Naive thymus-derived CD4-positive, alpha-beta T cell (primary cell): ENCODE data around the gene BRS3. TPM values are rescaled to one million over a fixed set of nuclear protein-coding genes. Genes with fewer than 3 reads are reported as not detected.

Source experiments
- ATAC-seq: fragments of 150-1000 bp; cut with Tn5 transposase; 2 replicates; pipeline ENCODE4 v1.10.0; 2021; ENCODE audit warnings: mild to moderate bottlenecking, moderate library complexity
- CTCF ChIA-PET: fragments of 350-600 bp; sonication (Branson Sonifier 250); formaldehyde crosslinking; loops from one replicate; lab custom pipeline; 2021; ENCODE audit warnings: antibody characterized with exemption; lab: Charles Lee
- POLR2A ChIA-PET: fragments of 350-600 bp; sonication (Branson Sonifier 250); formaldehyde crosslinking; loops from one replicate; lab custom pipeline; 2021; ENCODE audit warnings: antibody characterized with exemption, inconsistent platforms; lab: Charles Lee
- DNase-seq, 9 donors: peaks; one replicate each; pipeline versions ENCODE4 v3.0.0 to v3.0.0-alpha.2; 2020 to 2022; ENCODE audit warnings: mixed read lengths in 1 of 9
- H3K27ac ChIP-seq: one replicate; pipeline ENCODE4 v1.7.0; 2013; ENCODE audit warnings: mild to moderate bottlenecking, low read depth, low read length, moderate library complexity
- H3K27me3 ChIP-seq, 2 donors: one replicate each; pipeline ENCODE4 v1.7.0; 2013; ENCODE audit warnings: low read length in 2 of 2, mild to moderate bottlenecking in 2 of 2, moderate library complexity in 2 of 2; ENCODE audit not compliant: control insufficient read depth in 2 of 2, insufficient read depth in 2 of 2
- H3K36me3 ChIP-seq, 3 experiments: 1 replicate in 2 of 3; 2 replicates in 1 of 3; pipeline ENCODE4 v1.7.0; 2013; ENCODE audit warnings: low read length in 3 of 3, mild to moderate bottlenecking in 3 of 3, moderate library complexity in 1 of 3; ENCODE audit not compliant: insufficient read depth in 3 of 3, control insufficient read depth in 2 of 3
- H3K4me1 ChIP-seq, 2 donors: one replicate each; pipeline ENCODE4 v1.7.0; 2013; ENCODE audit warnings: low read length in 2 of 2, mild to moderate bottlenecking in 2 of 2, moderate library complexity in 1 of 2; ENCODE audit not compliant: control insufficient read depth in 2 of 2, insufficient read depth in 2 of 2
- H3K4me3 ChIP-seq: 2 replicates; pipeline ENCODE4 v1.7.0; 2013; ENCODE audit warnings: mild to moderate bottlenecking, low read length
- H3K9me3 ChIP-seq, 3 experiments: 1 replicate in 2 of 3; 2 replicates in 1 of 3; pipeline ENCODE4 v1.7.0; 2013; ENCODE audit warnings: low read length in 3 of 3; ENCODE audit not compliant: control insufficient read depth in 2 of 3
- H3K27ac Mint-ChIP-seq, 9 donors: one replicate each; pipeline ENCODE4 v1.8.0; 2020 to 2022; ENCODE audit warnings: mixed read lengths in 9 of 9, mild to moderate bottlenecking in 8 of 9, moderate library complexity in 5 of 9, inconsistent platforms in 2 of 9
- H3K27me3 Mint-ChIP-seq, 5 donors: one replicate each; pipeline ENCODE4 v1.8.0; 2021 to 2022; ENCODE audit warnings: mixed read lengths in 5 of 5, mild to moderate bottlenecking in 1 of 5
- H3K36me3 Mint-ChIP-seq, 5 donors: one replicate each; pipeline ENCODE4 v1.8.0; 2020 to 2022; ENCODE audit warnings: mixed read lengths in 5 of 5, mild to moderate bottlenecking in 3 of 5, inconsistent platforms in 1 of 5
- H3K4me1 Mint-ChIP-seq, 7 donors: one replicate each; pipeline ENCODE4 v1.8.0; 2020 to 2022; ENCODE audit warnings: mixed read lengths in 7 of 7, mild to moderate bottlenecking in 3 of 7, inconsistent platforms in 1 of 7
- H3K4me3 Mint-ChIP-seq, 10 donors: one replicate each; pipeline ENCODE4 v1.8.0; 2020 to 2022; ENCODE audit warnings: mild to moderate bottlenecking in 10 of 10, mixed read lengths in 10 of 10, moderate library complexity in 6 of 10, inconsistent platforms in 2 of 10
- H3K9me3 Mint-ChIP-seq, 11 donors: one replicate each; pipeline ENCODE4 v1.8.0; 2020 to 2022; ENCODE audit warnings: mixed read lengths in 11 of 11, mild to moderate bottlenecking in 4 of 11, inconsistent platforms in 1 of 11, moderate library complexity in 1 of 11
- intact Hi-C, 2 donors: fragments of 100-400 bp; cut with micrococcal nuclease; formaldehyde crosslinking; loops; one replicate each; pipeline ENCODE4 v1.15.1; 2023
- polyA plus RNA-seq, 2 donors: library from polyadenylated mRNA; unstranded; fragments of 300-500 nt; fragmentation: Illumina TruSeq; gene quantifications; one replicate each; pipeline ENCODE4 v1.2.3, GENCODE V29; 2021
- total RNA-seq, 6 experiments: library from RNA in 5 of 6; stranded (reverse) in 5 of 6; gene quantifications; 1 replicate in 5 of 6; 2 replicates in 1 of 6; pipeline ENCODE4 v1.2.3 and lab custom pipeline; 2021 to 2026

BRS3 gene
- total and polyA plus RNA-seq, 7 experiments from 2014 or later, result not detected

DNA sequence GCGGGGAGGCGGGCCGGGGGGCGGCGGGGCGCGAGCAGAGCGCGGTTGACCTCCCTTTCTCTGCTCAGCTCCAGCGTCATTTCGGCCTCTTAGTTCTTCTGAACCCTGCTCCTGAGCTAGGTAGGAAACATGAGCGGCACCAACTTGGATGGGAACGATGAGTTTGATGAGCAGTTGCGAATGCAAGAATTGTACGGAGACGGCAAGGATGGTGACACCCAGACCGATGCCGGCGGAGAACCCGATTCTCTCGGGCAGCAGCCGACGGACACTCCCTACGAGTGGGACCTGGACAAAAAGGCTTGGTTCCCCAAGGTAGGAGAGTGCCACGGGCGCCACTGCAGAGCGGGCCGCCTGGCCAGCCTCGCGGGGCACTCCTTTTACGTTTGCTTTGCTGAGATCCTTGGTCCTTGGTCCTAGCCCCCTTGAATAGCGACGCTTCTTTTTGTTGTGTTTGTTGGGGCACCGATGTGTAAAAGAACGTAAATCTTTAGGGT, 9.9 kb downstream of the BRS3 start, which contains the start of gene HTATSF1:
TSS of gene HTATSF1 (plus strand) at position 37 of the 497 bp plus-strand sequence. CDS start at position 130, 93 bp downstream.
- Mint-ChIP-seq H3K27me3 (no peaks in the 10 kb centered on the region), H3K4me3 (peak within 1 kb of the TSS; percentile 84 to 97 (median 94)), H3K36me3 (peaks cover 0 to 1% (median 0%) of the 10 kb centered on the region in 5 donors), H3K27ac (peak within 1 kb of the TSS; percentile 93 to 99 (median 97)), H3K9me3 (no peaks in the 10 kb centered on the region), H3K4me1 (peaks cover 6 to 24% (median 17%) of the 10 kb centered on the region in 7 donors)
- intact Hi-C loops, result loop anchor here (1.0 to 10.0 kb wide), 17 partner anchors 25 to 1203 kb away; partner anchors contain the start of genes SLC9A6 (in 2 of the 2), ARHGEF6 (in 1 of the 2), FHL1 (in 1 of the 2) and INTS6L (in 1 of the 2)
- CTCF ChIA-PET, result no interaction called here
- H3K36me3 ChIP-seq, result peaks cover 0 to 16% (median 0%) of the 10 kb centered on the region in 3 experiments
- peak within 1 kb of the TSS; percentile 86 for H3K27ac ChIP-seq
- no peaks in the 10 kb centered on the region for H3K9me3 ChIP-seq
- peaks cover 7 to 10% of the 10 kb centered on the region in 2 donors for H3K4me1 ChIP-seq
- POLR2A ChIA-PET, result interaction anchor here (0.6 to 1.0 kb wide), 3 partner anchors 89 to 412 kb away, joined by 3 to 4 read pairs (median 3); no protein-coding TSS in a partner anchor
- H3K27me3 ChIP-seq, result no peaks in the 10 kb centered on the region
- peak within 1 kb of the TSS; percentile 69 for H3K4me3 ChIP-seq
- DNase-seq, result no peak
- no peak for ATAC-seq

DNA sequence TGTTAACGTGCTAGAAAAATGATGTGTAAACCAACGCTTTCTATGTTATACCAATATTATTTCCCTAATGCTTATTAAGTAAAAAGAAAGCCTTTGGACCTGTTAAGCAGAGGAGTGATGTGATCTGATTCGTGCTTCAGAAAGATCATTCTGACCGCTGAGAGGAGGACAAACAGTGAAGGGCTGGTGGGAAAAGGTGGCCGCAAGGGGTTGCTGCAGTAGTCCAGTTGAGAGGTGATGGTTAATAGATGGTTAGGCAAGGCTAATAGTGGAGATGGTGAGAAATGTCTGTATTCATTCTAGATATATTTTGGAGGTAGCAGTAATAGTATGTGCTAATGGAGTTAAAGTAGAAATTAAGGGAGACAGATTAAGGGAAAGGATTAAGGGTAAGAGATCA, 31.3 kb downstream of the BRS3 start:
- no peak overlapping the region for H3K27ac ChIP-seq
- H3K9me3 ChIP-seq, result no peaks in the 10 kb centered on the region
- ChIA-PET CTCF (no interaction called here), POLR2A (no interaction called here)
- no peaks in the 10 kb centered on the region for H3K36me3 ChIP-seq
- H3K27me3 ChIP-seq, result no peaks in the 10 kb centered on the region
- H3K27me3 Mint-ChIP-seq, result no peaks in the 10 kb centered on the region
- no peaks in the 10 kb centered on the region for H3K4me1 ChIP-seq
- no peak overlapping the region for H3K4me3 ChIP-seq
- peaks cover 0 to 13% (median 8%) of the 10 kb centered on the region in 7 donors for H3K4me1 Mint-ChIP-seq
- peaks cover 0 to 5% (median 0%) of the 10 kb centered on the region in 11 donors for H3K9me3 Mint-ChIP-seq
- DNase-seq (no peak), ATAC-seq (no peak)
- H3K36me3 Mint-ChIP-seq, result peaks cover 0 to 15% (median 0%) of the 10 kb centered on the region in 5 donors
- intact Hi-C loops, result loop anchor here in 1 of 2 donors (5.0 kb wide), 1 partner anchor 58 kb away; no protein-coding TSS in a partner anchor
- no peak overlapping the region for H3K4me3 Mint-ChIP-seq
- no peak overlapping the region for H3K27ac Mint-ChIP-seq

DNA sequence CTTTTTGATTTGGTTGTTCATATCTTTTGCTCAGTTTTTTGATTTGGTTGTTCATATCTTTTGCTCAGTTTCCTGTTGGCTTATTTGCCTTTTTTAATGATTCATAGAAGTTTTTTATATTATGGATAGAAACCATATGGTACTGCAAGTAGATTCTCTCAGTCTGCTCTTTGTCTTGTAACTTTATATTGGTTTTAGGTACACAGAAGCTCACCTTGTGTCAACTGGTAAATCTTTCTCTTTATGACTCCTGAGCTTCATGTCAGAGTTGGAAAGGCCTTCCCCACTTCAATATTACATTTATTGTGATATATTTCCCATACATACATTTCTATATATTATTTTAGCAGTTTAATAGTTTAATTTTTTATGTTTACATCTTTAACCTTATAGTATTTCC, 36.0 kb downstream of the BRS3 start:
- peaks cover 0 to 5% (median 0%) of the 10 kb centered on the region in 11 donors for H3K9me3 Mint-ChIP-seq
- Histone ChIP-seq H3K27ac (no peak overlapping the region), H3K36me3 (no peaks in the 10 kb centered on the region), H3K9me3 (no peaks in the 10 kb centered on the region), H3K27me3 (no peaks in the 10 kb centered on the region), H3K4me3 (no peak overlapping the region), H3K4me1 (no peaks in the 10 kb centered on the region)
- no peak for DNase-seq
- no peak for ATAC-seq
- CTCF ChIA-PET, result no interaction called here
- H3K4me3 Mint-ChIP-seq, result no peak overlapping the region
- peak overlapping the region in 1 of 9 donors; percentile 56 for H3K27ac Mint-ChIP-seq
- intact Hi-C loops, result loop anchor here in 1 of 2 donors (2.0 kb wide), 1 partner anchor 27 kb away; the partner anchor contains the start of gene HTATSF1
- H3K36me3 Mint-ChIP-seq, result peaks cover 0 to 7% (median 0%) of the 10 kb centered on the region in 5 donors
- peaks cover 0 to 6% (median 0%) of the 10 kb centered on the region in 5 donors for H3K27me3 Mint-ChIP-seq
- peaks cover 0 to 13% (median 8%) of the 10 kb centered on the region in 7 donors for H3K4me1 Mint-ChIP-seq
- POLR2A ChIA-PET, result no interaction called here

DNA sequence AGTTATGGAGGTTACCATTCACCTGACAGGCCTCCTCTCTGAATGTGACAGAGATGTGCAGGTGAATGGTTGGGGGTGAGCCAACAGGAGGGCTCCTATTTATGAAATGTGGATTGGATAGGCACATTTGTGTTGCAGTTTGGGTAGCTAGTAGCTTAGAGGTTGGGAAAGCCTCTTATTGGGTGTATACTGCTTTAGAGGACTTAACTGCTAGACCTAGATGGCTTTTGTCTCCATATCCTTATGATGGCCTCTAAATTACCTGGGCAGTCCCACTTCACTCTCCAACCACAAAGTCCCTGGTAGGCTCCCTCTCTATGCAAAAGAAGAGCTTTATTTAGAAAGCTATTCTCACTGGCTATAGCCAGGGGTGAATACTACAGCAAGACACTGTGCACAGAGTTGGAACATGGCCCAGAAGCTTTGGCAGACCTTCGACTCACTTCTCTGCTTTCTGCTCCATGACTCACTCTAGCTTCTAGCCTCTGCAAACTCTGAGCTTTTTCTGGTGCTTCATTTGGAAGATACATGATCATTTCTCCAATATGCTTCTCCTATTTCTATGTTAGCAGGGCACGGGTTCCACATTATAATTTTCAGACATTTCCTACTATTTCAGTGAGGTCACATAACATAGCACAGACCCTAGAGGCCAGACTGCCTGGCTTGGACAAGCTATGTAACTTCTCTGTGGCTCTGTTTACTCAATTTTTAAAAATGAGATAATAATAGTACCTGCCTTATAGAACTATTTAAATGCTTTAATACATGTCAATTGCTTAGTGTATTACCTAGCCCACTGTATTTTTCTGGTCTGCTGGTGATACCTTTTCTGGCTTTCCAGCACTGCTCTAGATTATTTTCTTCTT, 38.2 kb downstream of the BRS3 start:
- Mint-ChIP-seq H3K4me1 (peaks cover 6 to 16% (median 12%) of the 10 kb centered on the region in 7 donors), H3K9me3 (peaks cover 0 to 5% (median 0%) of the 10 kb centered on the region in 11 donors), H3K27ac (no peak overlapping the region), H3K27me3 (peaks cover 0 to 6% (median 0%) of the 10 kb centered on the region in 5 donors), H3K4me3 (no peak overlapping the region), H3K36me3 (peaks cover 0 to 7% (median 0%) of the 10 kb centered on the region in 5 donors)
- no peak for DNase-seq
- intact Hi-C loops, result no loop called here
- no peak for ATAC-seq
- no peak overlapping the region for H3K4me3 ChIP-seq
- CTCF ChIA-PET, result no interaction called here
- POLR2A ChIA-PET, result no interaction called here
- H3K27ac ChIP-seq, result no peak overlapping the region
- no peaks in the 10 kb centered on the region for H3K27me3 ChIP-seq
- no peaks in the 10 kb centered on the region for H3K4me1 ChIP-seq
- no peaks in the 10 kb centered on the region for H3K9me3 ChIP-seq
- no peaks in the 10 kb centered on the region for H3K36me3 ChIP-seq

DNA sequence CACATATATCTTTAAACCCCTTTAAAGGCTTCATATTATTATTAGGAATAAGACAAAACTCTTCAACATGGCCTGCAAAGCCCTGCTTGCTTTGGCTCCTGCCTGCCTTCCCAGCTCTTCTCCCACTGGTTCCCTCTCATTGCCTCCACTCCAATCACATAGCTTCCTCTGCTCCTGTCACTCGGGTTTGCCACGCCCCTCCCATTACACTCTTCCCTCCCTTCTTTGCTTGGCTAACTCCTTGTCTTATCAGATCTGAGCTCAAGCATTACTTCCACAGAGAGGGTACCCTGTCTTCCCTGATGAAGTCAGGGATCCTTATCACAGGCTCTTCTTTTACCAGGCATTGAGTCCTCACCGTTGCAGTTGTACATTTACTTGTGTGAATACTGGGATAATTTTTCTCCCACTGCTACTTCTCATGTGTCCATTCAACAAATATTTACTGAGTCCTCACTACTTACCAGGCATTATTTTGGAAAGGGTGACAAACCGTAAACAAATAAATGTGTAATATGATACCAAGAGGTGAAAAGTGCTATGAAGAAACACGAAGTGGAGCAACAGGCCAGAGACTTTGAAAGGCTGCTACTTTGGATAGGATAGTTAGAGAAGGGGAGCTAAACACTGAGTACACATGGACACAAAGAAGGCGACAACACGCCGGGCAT, 41.0 kb downstream of the BRS3 start:
- intact Hi-C loops, result no loop called here
- no peak overlapping the region for H3K4me3 Mint-ChIP-seq
- ChIA-PET CTCF (no interaction called here), POLR2A (no interaction called here)
- H3K27me3 ChIP-seq, result no peaks in the 10 kb centered on the region
- H3K27ac Mint-ChIP-seq, result peak overlapping the region in 2 of 9 donors; percentile 6 to 52
- ATAC-seq (no peak), DNase-seq (no peak)
- H3K36me3 Mint-ChIP-seq, result peaks cover 0 to under 1% (median 0%) of the 10 kb centered on the region in 5 donors
- peaks cover 0 to 12% (median 0%) of the 10 kb centered on the region in 5 donors for H3K27me3 Mint-ChIP-seq
- H3K27ac ChIP-seq, result no peak overlapping the region
- no peaks in the 10 kb centered on the region for H3K4me1 ChIP-seq
- H3K9me3 ChIP-seq, result no peaks in the 10 kb centered on the region
- H3K4me3 ChIP-seq, result no peak overlapping the region
- H3K4me1 Mint-ChIP-seq, result peaks cover 1 to 8% (median 6%) of the 10 kb centered on the region in 7 donors
- H3K36me3 ChIP-seq, result no peaks in the 10 kb centered on the region
- H3K9me3 Mint-ChIP-seq, result peaks cover 0 to 5% (median 0%) of the 10 kb centered on the region in 11 donors

DNA sequence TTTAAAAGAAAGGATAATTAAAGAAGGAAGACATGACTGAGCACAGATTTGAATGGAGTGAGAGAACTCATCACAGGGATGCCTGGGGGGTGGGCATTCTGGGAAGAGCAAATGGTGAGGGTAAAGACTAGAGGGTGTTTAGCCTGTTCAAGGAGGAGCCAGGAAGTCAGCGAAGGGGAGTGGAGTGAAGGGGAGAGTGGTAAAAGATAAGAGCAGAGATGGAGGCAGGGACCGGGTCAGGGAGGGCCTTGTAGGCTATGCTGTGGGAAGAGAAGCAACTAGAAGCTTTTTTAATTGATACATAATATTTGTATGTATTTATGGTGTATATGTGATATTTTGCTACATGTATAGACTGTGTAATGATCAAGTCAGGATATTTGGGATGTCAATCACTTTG, 42.0 kb downstream of the BRS3 start:
- ChIA-PET POLR2A (no interaction called here), CTCF (no interaction called here)
- Histone ChIP-seq H3K27me3 (no peaks in the 10 kb centered on the region), H3K36me3 (no peaks in the 10 kb centered on the region), H3K27ac (no peak overlapping the region), H3K9me3 (no peaks in the 10 kb centered on the region), H3K4me1 (no peaks in the 10 kb centered on the region), H3K4me3 (no peak overlapping the region)
- ATAC-seq, result no peak
- no peak overlapping the region for H3K27ac Mint-ChIP-seq
- intact Hi-C loops, result no loop called here
- peaks cover 0 to 12% (median 0%) of the 10 kb centered on the region in 5 donors for H3K27me3 Mint-ChIP-seq
- peaks cover 0 to 5% (median 0%) of the 10 kb centered on the region in 11 donors for H3K9me3 Mint-ChIP-seq
- DNase-seq, result no peak
- no peak overlapping the region for H3K4me3 Mint-ChIP-seq
- H3K36me3 Mint-ChIP-seq, result no peaks in the 10 kb centered on the region
- peaks cover 0 to 8% (median 6%) of the 10 kb centered on the region in 7 donors for H3K4me1 Mint-ChIP-seq
